Lung microvascular endothelial cell (primary cell): ENCODE data around the gene SUV39H2. TPM values are rescaled to one million over a fixed set of nuclear protein-coding genes. Genes with fewer than 3 reads are reported as not detected.
"Not testable (repeated sequence)": the region's sequence is repeated elsewhere in the genome, so short reads cannot be mapped to it uniquely, and the experiment has no call there.

Source experiments
- DNase-seq, 2 donors: peaks; one replicate each; pipeline versions ENCODE4 v3.0.0 to v3.0.0-alpha.2; 2010; ENCODE audit warnings: low read depth in 2 of 2
- total RNA-seq: library from RNA; depleted of rRNA; stranded (reverse); fragments of >200 nt; gene quantifications from 2 replicates; pipeline ENCODE4 v1.2.1, GENCODE V29; 2014

SUV39H2 gene
- total RNA-seq, 1 donor from 2014 or later, result 8.1 TPM

- DNase-seq, result peak in 1 of 2 donors; percentile 36
Measured at GRCh38 chr10:14873090-14873760, 5.4 kb upstream of the SUV39H2 start.

DNA sequence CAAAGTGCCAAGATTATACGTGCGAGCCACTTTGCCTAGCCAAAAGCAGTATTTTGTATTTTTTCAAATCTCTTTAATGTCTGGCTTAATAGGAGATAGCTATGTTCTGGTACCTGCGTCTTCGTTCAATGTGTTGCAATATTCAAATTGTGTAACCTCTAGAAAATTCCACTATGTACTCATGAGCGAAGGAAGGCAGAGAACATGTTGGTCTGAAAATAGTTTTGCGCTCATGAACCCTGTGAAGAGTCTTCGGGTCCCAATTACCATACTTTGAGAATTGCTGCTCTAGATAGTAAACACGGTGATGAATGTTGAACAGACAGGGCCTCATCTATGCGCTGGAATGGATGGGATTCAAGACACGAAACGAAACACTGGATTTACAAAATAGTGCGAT, 2.7 kb upstream of the SUV39H2 start:
- no peak for DNase-seq

DNA sequence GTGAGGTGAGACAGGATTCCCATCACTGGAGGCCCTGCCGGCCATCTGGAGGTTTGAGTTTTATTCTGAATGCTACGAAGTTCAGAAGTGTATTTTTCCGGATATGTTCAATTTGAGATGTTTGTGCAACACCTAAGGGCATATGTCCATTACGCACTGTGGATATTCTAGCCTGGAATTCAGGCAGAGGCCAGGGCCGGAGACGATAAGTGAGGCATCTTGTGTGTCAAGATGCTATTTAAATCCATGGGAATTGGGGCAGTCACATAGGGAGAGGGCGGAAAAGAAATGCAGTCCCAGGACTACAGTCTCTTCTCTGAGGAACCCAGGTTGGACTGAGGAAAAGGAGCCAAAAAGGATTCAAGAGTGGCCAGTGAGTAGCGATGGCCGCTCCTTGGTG, 1.9 kb upstream of the SUV39H2 start:
- no peak for DNase-seq

DNA sequence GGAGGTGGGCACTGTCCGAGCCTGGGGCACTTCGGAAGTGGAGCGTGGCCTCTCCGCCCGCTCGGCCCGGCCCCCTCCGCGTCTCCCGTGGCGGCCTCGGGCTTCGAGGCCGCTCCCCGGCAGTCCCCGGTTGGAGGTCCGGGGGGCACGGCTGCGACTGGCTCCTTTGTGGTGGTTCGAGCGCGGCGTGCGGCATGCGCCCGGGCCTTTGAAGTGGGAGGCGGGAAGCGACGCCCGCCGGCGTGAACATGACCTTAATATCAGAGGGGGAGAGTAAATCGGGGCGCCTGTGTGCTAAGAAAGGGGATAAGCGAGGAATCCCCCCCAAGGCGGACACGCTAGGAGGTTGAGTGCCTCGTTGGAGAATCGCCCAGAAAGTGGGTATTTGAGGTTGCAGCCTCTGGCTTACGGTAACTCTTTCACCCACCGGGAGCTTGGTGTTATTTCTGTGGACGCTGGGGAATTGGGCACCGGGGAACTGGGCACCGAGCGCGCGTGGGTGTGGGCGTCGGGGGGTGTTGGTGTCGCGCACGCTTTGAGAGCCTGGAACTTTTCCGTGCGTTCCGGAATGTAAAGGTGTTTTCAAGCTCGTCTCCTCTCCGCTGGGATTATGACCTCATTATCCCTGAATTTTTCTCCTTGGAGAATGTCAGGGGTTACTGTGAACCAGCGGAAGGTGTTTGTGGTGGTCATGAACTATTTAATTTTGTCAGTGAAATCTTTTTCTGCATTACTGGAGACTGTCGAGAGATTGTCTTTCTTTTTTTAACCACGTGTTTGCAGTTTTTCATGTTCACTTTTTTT, 660 bp downstream of the SUV39H2 start:
- peak; percentile 8 to 32 for DNase-seq

DNA sequence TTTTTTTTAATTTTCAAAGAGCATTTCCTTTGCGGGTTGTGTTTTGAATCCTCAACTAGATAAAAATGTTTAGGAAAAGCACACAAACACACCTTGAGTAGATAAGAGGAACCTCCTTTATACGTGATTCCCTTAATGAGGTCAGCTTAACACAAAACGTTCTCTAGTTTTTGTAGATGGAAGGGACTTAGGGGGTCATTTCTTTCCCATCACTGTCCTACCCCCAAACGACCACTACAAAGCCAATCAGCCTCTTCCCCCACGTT, 1.2 kb downstream of the SUV39H2 start:
- no peak for DNase-seq

GRCh38 chr10:14880229-14880628, 1.6 kb downstream of the SUV39H2 start:
- peak in 1 of 2 donors; percentile 6 for DNase-seq

- peak in 1 of 2 donors; percentile 14 for DNase-seq
Measured at GRCh38 chr10:14884082-14884481, 5.4 kb downstream of the SUV39H2 start.

DNA sequence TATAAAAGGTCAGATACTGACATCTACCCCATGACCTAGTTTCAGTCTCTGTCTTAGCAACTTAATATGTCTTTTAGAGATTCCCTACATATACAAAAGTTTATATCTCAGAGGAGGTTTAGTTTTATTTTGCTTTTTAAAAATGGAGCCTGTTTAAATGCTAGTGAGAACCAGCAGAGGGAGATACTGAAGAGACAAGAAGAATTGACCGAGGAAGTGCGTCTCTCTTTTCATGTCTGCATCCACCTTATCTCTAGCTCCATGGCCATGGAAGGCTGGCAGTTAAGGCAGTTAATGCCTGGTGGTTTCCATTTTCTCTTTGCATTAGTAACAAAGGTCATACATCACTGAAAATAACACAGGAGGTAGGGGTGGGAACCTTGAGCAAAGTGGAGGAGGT, 10.7 kb downstream of the SUV39H2 start:
- DNase-seq, result peak; percentile 10 to 25

DNA sequence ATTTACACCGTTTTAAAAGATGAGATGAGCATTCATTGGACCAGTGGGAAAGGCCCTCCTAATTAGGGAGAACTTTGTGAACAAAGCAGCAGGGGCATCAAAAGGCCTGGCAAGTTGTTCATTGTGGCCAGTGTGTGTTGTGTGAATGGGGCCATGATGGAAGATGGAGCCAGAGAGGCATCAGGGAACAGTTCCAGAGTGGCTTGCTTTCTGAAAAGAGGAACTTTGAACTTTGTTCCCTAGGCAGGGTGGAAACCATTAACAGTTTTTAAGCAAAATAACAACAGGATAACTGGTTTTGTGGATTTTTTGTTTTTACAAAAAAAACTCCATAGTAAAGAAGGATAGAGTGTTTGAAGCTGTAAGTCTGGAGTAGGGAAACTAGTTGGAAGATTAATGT, 12.5 kb downstream of the SUV39H2 start:
- no peak for DNase-seq

DNA sequence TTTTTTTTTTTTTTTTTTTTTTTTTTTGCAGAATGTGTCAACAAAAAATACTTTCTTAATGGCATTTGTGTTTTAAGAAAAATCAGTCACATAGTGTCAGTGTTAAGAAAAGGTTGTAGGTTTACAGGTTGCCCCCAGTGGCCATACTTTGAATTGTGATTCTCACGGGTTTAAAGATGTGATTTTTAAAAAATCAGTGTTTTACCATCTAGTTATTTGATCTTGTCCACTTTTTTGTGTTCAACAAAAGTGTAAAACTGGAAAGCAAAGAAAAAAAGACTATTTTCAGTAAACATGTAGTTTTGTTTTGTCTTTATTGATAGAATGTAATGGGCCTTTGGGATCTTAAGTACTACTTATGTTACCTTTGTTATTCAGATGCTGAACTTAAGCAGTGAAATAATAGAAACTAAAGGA, 25.7 kb downstream of the SUV39H2 start:
- DNase-seq, result peak; percentile 32 to 40

DNA sequence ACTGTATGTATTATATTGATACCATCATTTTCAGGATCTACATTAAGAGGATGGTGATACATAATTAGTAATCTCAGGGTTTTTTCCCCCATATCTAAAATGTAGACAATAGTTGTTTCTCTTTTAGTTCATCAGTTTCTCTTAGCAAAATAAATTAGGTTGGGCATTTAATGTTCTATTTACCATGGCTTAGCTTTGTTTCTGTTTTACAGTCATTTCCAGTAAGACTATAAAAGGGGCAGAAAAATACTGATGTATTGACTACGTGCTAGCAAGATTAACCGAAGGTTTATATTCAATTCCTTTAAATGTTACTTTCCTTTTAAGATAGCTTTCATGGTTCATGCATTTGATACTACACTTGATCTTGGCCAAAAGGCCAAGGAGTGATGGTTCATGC, 26.2 kb downstream of the SUV39H2 start:
- DNase-seq, result no peak

DNA sequence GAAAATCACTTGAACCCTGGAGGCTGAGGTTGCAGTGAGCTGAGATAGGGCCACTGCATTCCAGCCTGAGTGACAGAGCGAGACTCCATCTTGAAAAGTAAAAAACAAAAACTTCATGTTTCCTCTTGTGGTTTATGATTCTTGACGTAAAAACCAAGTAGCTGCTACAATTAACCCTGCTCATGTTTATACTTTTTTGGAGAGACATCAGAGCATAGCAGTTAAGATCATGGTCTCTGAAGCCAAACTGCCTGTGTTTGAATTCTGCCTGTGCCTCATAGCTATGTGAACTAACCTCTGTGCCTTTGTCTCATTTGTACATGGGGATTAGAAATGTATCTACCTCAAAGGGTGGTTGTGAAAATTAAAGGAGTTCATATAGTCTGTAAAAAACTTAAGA, 27.2 kb downstream of the SUV39H2 start:
- no peak for DNase-seq

- DNase-seq, result no peak
Measured at GRCh38 chr10:14906765-14907164, 28.1 kb downstream of the SUV39H2 start.

- DNase-seq, result not testable (repeated sequence)
Measured at GRCh38 chr10:14907591-14907990, 28.9 kb downstream of the SUV39H2 start.

DNA sequence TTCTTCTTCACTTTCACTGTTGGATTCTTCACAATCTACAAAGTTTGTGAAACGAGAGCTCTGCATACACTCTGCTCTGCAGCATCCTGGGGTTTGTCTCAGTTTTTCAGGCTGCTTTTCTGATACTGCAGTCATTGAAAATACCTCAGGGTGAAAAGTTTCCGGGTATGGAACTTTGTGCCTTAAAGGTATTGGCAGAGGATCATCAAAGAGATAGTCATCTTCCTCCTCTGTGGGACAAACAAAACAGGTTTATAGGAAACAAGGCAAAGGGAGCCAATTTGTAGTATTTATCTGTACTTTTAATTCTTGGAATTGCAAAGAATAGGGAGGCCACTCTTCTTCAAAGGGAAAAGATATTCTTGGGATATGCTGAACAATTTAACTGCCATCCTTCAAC, 30.4 kb downstream of the SUV39H2 start:
- DNase-seq, result no peak

DNA sequence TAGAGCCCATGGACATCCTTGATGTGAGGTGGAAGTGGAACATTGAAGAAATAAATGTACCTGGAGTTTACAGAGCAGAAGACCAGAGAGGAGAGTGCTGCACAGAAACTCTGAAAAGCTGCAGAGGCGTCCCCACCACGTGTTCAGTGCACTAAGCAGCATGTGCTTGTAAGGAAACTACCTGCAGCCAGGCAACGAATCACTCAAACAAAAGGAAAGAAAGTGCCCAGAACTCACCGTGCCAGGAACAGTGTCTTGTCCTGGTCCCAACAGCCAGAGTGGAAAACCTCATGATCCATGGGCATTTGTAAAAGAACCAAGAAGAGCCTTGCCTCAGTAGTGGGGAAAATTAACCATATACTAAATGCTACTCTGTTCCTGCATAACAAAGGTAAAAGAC, 32.3 kb downstream of the SUV39H2 start:
- no peak for DNase-seq

GRCh38 chr10:14911801-14912200, 33.1 kb downstream of the SUV39H2 start:
- no peak for DNase-seq

- DNase-seq, result no peak
Measured at GRCh38 chr10:14916600-14916999, 37.9 kb downstream of the SUV39H2 start.

- no peak for DNase-seq
Measured at GRCh38 chr10:14917827-14918226, 39.2 kb downstream of the SUV39H2 start.

GRCh38 chr10:14918964-14919363, 40.3 kb downstream of the SUV39H2 start:
- no peak for DNase-seq

DNA sequence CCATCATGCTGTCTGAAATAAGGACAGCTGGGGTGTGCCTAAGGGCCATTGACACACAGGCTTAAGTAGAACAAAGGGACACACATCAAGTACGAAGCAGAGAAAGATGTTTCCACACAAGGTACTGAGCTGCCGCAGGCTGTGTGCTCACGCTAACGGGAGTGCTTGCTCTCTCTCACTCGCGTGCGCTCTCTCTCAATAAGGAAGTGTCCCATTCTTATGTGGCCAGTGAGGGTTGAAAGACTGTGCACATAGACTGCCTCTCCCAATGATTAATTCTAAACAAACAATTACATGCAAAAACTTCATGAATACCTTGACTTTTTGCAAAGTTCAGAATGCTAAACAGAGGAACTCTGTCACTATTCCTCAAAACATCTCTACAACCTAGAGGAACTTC, 45.3 kb downstream of the SUV39H2 start:
- no peak for DNase-seq

GRCh38 chr10:14925268-14925667, 46.6 kb downstream of the SUV39H2 start:
- DNase-seq, result no peak

GRCh38 chr10:14926061-14926470, 47.4 kb downstream of the SUV39H2 start:
- DNase-seq, result no peak
